OCI-M2 (cell line): ENCODE measurements around the gene MYO18A.

Experiments
- DNase-seq: peaks from one replicate; lab custom pipeline; 2025; ENCODE audit not compliant: unreplicated experiment; lab: John Stamatoyannopoulos, UW

The MYO18A gene

DNA sequence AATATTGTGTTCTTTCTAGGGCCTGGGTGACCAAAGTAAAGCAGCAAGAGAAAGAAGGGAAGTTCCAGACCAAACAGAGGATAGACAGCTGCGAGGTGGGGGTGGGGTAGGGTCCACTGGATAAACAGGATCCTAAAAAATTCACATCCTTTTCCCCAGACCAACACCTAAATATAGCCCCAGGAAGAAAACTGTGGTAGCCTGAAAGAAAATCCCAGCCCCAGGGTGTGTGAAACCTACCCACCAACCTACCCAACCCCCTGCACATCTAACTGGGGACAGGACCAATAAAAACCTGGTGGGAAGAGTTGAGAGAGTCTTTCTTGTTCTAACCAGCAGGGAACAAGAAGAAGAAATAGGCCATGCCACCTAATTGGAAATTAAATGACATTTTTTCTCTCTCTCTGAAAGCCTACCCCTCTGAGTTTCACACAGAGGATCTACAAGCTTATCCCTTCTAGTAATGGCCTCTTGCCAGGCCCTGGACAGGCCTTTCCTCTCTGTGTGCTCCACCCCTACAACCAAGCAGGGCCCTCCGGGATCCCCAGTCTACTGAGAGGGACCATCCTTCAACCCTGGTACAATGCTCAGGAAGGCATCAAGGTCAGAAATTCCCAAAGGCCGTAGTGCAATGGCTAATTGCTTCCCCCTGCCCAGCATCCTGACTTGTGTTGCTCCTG, 12.0 kb downstream of the MYO18A start:
- no peak for DNase-seq

DNA sequence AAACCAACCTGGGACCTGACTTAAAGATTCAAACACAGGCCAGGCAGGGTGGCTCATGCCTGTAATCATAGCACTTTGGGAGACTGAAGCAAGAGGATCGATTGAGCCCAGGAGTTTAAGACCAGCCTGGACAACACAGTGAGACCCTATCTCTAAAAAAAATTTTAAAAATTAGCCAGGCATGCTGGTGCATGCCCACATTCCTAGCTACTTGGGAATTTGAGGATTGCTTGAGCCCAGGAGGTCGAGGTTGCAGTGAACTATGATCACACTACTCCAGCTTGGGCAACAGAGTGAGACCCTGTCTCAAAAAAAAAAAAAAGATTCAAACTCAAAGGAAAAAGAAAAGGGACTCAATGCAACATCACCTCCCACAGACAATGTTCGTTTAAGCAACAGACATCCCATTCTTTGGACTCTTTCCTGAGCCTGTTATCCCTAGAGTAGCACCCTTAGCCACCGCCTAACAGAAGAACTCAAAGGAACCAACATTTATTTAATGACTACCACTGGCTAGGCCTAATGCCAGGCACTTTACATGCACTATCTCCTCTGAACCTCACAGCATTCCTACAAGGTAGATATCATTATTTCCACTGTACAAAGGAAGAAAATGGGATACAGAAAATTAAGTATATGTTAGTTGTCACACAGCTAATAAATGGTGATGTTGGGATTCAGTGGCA, 12.7 kb downstream of the MYO18A start:
- no peak for DNase-seq

DNA sequence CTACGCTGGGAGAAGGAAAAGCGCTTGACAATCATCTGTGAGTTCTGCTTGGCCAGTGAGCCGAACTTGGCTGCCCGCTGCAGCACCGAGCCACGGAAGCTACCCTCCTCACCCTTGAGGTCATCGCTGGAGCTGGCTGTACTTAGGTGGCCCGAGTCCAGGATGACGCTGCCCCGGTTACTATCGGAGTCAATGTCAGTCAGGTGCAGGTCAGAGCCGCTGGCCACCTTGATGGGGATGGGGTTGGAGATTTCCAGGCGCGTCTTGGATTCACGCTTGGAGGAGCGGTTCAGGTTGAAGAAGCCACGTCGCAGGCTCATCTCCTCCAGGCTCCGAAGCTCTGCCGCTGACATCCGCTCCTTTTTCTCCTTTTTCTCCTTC, 13.7 kb downstream of the MYO18A start:
- no peak for DNase-seq

DNA sequence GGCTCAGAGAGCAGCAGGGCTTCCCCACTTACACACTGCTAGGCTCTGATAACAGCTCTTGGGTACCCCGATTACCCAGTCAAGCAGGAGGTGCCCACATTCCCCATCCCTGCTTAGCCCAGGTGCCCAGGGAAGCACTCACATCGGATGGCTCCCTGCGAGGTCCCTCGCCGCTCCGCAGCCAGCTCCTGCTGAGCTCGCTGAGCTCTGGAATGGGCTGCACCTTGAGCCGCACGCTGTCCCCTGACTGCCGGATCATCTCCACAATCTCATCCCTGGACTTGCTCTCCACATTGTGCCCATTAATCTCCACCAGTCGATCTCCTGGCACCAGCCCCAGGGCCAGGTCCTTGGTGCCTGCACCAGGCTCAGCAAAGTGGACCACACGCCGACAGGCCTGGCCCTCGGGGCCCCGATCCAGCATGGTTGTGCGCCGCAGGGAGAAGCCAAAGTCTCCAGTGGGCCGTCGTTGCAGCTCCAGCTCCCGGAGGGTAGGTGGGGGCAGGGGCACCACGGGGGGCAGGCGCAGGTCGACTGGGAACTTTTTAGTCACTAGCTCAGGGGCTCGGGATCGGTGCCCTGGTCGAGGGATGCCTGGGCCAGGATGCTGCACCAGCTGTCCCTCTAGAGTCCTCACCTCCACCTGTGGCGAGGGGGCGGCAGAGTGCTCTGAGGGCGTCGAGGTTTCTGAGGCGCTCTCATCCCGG, 14.2 kb downstream of the MYO18A start:
- no peak for DNase-seq

DNA sequence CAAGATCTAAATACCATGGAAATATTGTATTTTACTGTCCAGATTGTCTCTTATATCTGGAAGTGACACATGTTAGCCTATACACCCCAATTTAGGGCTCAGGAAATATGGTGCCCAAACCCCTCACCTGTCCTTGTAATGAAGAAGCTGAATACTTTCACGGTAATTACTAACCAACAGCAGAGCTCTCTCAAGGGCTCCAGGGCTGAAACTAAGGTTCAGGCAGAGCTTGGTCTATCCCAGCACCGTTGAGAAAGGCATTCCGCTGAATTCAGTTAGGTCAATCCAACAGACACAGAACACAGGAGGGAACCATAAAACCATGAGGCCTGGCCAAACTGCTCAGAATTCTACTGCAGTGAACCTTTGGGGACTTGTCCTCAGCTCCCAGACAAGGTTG, 14.9 kb downstream of the MYO18A start:
- no peak for DNase-seq

DNA sequence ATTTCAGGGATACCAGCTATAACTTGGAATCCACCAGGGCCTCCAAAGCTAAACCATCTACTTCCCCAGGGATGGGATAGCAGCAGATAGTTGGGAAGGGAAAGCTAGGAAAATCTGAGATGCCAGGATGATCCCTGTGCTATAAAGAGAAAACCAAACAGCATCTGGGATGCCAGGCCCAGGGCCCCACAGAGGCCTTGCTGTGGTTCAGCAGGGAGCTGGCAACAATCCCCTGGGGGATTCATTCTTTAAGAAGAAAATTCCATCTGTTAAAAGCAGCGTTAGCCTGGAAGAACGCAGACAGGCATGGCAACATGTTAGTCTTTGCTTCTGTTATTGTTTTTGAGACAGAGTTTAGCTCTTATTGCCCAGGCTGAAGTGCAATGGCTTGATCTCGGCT, 16.6 kb downstream of the MYO18A start:
- no peak for DNase-seq

DNA sequence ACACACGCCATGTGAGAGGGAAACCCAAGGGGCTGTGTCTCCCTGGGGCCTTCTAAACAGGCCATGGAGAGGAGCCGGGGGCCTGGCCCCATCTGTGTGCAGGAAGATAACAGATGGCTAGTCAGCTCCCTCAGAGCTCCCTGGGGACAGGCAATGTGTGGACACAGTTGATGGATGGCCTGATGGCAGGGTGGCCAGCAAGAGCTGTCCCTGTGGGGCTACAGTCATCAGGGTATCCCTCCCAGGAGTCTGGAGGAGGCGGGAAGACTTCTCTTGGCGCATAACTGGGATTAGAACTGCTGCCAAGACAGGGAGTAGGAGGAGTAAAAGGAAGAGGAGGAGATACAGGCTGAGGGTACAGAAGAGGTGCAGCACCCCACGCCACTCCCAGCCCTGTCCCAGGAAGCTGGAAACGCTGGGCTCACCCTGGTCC, 17.3 kb downstream of the MYO18A start:
- DNase-seq, result no peak

DNA sequence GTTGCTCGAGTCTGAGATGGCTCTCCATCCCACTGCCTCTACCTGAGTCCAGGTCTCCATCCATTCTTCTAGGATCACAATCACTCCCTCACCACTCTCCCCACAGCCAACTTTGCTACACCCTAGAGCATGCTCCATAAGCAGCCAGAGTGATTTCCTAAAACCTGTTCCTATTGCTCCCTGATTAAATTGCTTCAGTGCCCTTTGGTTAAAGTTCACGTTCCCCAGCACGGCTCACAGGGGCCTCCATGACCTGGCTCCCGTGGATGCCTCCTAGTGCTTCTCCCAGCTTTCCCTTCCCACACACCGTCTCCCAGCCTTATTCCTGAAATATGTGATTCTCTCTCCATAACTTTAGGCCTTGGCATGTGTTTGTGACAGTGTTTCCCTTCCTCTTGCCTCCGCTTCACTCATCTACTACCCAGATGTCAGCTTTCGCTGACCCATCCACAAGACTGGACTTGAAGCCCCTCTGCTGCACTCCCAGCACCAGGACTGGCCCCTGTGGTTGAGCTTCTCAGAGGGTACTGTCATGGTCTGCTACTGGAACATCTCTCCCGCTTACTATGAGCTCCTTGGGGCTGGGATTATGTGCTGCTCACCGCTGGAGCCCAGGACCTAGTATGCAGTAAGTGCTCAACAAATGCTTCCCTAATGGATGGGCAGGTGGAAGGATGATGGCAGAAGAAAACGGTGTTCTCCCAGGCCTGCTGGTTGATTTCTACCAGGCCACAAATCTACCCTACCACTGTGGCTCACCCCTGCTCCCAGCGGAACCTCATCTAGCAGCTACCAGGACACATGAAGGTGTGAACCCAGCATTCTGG, 17.9 kb downstream of the MYO18A start:
- no peak for DNase-seq

DNA sequence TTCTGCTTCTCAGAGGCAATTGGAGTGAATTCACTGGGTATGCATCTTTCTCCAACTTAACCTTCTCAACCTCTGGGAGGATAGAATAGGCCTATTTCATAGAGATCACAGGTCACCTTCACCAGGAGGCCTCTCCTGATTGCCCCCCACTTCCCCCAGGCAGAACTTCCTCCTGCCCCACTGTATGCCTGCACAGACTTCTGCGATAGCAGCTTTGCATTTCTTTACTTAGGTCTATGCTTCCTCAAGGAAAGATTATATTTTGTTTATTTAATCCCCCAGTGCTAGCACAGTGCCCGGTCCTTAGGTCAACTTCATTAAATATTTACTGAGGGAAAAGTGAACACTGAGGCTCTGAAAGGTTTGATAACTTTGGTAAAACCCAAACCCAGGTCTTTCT, 19.9 kb downstream of the MYO18A start:
- DNase-seq, result no peak

DNA sequence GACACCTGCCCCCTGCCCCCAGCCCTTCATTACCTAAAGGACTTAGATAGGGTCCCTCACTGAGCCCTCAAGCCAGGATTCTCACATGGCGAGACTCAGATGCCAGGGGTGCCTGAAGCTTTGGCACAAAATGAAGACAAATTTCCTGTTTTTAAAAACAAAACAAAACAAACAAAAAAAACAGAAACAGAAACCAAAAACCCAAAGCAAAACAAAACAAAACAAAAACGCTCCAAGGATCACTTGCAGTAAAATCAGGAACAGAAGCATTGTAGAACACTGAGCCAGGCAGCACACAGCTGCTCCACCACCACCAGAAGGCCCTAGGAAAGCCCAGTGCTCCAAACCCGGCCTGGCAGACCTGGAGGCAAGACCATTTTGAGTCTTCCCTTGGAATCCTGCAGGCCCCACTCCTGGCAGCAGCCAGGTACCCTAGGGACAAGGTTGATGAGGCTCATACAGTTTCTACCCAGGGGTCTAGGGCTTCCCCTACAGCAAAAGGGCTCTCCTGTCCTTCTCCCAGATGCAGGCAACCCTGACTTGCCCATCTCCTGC, 20.8 kb downstream of the MYO18A start:
- no peak for DNase-seq

DNA sequence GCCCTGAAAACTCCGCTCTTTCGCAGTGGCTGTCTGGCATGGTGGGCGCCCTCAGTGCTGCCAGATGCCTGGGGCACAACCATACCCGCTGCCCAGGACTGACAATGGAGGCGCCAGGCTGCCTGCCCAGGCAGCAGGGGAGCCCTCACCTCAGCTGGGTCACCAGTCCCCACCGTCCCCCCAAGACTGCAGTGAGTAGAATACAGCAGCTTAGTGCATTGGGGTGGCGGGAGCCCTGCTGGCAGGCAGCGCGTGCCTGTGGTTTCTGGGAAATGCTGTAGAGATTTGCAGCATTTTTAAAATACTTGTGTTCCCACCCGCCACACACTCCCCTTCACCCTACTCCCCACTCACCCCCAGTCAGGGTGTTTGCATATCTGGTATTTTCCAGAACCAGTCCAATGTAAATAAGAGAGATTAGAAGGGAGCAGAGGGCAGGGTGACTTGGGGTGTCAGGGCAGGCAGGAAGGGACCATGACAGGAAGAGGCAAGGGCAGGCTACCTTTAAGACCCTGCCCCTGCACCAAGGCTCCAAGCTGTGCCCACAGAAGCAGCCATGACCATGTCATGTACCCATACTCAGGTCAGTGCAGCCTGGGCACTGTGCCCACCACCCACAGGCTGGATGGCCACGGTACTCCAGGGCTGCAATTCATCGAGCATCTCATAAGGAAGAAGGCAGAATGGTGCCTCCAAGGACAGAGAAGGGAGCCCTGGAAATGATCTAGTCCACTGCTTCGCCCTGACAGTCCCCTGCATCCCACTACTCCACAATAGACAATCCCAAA, 21.5 kb downstream of the MYO18A start:
- DNase-seq, result no peak

DNA sequence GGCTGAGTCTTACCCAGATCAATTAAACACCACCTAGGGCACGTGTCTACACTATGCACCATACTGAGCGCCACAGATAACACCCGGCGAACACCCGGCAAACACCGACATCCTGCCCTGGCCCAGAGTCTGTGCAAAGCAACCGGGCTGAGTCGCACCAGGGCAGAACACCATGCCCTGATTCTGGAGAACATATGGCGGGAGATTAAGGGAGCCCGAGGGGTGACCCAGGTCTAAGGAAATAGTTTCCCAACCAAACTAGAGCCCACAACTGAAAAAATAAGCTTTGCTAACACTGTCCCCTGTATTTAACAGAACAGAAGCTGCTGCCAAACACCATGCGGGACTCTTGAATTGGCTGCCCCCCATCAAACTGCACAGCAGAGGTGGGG, 22.1 kb downstream of the MYO18A start:
- no peak for DNase-seq

DNA sequence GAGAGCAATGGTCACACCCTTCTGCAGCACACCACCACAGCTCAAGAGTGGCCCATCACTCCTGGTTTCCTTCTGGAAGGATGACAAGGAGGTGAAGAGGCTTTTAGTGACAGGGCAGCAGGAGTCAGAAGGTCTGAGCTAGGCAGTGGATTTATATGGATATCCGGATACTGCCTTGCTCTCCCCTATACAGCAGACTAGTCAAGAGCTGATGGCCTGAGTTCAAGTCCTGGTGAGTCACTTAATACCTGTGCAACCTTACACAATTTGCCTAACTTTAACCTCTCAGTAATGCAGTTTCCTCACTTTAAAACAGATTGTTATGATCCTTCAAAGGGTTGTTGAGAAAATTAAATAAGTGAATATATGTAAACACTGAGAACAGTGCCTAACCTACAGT, 22.9 kb downstream of the MYO18A start:
- no peak for DNase-seq

DNA sequence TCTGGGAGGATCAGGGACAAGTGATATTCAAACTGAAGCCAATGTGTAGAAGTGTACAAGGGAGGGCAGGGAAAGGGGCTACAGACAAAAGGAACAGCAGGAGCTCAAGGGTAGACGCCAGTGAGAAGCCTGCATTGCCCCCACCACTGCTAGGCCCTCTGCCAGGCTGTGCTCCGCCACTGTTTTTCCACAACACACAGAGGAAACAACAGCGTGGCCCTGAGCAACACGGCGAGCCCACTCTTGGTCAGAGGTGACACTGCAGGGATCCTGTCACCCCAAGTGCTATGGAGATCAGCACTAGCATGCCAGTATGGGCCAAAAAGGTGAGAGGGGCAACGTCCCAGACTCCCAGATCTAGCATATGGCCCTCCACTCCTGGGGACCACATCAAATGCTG, 23.4 kb downstream of the MYO18A start:
- DNase-seq, result no peak

DNA sequence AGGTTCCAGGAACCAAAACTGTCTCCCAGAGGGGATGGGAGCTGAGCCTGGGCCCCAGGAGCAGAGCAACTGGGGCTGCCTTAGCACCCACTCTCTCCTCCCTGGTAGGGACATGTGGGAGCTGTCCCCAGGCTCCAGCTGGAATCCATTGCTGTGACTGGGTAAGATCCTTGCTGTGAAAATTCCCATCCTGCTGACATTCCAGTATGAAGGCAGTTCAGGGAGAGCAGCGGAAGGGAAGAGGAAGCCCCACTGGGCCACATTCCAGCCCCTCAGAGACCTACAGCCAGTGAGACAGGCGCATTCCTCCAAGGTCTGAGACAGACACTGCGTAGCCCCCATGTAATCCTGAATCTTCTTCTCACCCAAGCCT, 24.2 kb downstream of the MYO18A start:
- DNase-seq, result no peak

DNA sequence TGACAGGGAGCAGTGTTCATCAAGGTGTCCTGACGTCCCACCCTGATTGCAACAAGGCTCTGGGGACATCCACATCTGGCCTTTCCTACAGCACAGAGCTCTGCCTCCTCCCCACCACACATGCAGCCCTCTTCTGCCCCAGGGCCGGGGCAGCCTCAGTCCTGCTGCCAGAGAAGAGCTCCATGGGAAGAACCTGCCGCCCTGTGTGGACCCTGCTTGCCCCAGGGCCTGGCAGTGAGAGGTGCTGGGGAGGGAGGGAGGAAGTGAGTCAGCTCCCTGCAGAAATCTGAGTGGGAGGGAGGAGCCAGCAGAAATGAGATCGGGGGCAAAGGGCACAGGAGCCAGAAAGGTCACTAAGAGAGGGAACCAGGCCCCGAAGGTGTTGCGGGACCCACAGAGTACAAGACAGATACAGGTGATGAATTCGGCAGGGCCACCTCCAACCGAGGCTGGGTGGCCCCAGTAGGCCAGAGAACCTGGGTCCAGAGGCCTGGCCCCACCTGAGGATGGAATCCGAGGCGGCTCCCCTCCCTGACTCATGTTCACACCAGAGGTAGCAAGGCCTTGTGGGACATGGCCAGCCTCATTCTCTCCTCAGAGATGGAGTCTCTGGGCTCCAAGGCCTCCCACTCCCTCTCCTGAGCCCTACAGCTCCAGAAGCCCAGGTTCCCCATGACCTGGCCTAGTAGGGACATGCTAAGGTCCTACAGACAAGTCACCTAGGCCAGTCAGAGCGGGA, 24.8 kb downstream of the MYO18A start:
- DNase-seq, result no peak

DNA sequence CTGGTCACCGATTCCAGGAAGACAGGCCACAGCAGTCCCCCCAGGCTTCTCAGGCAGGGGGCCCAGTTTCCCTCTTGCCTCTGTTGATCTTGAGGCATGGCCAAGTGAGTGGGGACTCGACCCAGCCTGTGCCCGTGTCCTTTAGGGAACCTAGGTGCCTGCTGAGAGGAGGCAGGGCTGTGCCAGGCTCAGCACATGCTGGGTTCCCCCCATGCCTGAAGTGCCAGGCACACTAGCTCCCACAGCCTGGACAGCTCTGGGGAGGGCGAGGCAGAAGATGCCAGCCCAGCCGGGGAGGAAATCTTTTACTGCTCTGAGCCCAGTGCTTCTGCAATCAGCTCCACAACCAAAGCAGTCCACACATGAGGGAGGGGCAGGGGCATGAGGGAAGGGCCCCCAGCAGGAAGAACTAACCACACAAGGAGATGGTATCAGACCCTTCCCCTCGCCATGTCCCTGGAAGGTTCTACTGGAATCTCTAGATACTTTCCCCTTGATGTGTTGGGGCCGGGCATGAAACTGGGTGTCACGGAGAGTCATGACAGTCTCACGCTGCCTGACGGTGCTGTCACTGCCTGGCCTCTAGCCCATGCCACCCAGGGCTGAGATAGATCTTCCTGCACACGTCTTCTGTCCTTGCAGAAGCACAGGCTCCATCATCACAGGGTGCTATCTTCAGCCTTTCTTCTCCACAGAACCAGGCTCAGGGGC, 25.5 kb downstream of the MYO18A start:
- no peak for DNase-seq

DNA sequence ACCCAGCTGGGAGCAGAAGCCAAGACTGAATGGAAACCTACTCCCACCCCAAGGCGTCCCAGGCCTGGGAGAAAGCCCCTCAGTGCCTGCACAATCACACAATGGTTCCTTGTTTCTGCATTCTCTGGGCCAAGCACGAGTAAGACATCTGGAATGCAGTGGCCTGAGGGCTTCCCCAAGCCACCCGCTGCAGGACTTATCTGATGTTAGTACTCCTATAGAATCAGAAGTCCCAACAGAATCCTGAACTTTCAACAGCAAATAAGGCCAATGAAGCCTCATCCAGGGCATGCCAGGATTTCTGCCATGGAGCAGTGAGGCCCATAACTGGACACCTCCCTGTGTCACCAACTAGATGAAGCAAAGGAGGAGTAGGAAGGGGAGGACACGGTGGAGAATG, 28.6 kb downstream of the MYO18A start:
- DNase-seq, result no peak

DNA sequence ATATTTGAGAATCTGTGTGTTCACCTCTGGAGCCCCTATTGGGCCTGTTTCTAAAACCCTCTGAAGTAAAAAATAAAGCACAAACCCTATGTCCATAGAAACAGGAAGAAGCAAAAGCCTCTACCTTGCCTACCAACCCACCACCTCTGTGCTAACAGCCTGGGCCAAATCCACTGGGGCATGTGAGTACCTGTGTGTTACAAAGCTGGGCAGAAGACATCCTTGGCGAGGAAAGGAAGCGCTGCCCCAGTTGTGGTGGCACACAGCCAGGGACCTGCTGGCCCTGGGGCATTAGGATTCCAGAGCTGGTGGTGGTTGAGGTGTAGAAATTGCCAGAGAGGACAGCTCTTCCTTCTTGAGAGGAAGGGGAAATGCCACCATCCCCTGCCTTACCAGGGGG, 30.0 kb downstream of the MYO18A start:
- DNase-seq, result no peak
